ENCODE results near the gene RCBTB1.

RCBTB1 gene

DNA sequence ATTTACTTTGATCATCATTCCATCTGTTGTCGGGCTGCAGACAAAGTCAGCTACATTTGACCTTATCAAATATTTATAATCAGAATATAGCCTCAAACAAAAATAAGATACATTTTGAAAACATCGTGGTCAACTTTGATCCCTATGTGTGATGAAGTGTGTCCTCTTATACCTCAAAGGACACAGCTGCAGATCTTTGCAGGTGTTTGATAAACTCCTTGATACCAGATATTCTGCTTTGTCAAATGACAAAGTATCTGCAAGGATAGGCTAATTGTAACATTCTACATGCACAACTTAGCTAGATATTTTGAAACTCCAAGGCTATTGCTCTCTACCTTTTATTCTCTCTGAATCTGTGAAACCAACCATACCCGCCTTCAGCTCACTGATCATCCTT lies 45.6 kb downstream of the RCBTB1 start:
- TF ChIP-seq, protein P1, sequence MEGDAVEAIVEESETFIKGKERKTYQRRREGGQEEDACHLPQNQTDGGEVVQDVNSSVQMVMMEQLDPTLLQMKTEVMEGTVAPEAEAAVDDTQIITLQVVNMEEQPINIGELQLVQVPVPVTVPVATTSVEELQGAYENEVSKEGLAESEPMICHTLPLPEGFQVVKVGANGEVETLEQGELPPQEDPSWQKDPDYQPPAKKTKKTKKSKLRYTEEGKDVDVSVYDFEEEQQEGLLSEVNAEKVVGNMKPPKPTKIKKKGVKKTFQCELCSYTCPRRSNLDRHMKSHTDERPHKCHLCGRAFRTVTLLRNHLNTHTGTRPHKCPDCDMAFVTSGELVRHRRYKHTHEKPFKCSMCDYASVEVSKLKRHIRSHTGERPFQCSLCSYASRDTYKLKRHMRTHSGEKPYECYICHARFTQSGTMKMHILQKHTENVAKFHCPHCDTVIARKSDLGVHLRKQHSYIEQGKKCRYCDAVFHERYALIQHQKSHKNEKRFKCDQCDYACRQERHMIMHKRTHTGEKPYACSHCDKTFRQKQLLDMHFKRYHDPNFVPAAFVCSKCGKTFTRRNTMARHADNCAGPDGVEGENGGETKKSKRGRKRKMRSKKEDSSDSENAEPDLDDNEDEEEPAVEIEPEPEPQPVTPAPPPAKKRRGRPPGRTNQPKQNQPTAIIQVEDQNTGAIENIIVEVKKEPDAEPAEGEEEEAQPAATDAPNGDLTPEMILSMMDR (conservative IDR thresholded peaks at IDR 0.05; ENCODE audit: low read depth, low read length): no peak
- no peak for DNase-seq (ENCODE audit: low read depth)
- no peak overlapping the region for H3K4me3 ChIP-seq (ENCODE audit: low read length)

DNA sequence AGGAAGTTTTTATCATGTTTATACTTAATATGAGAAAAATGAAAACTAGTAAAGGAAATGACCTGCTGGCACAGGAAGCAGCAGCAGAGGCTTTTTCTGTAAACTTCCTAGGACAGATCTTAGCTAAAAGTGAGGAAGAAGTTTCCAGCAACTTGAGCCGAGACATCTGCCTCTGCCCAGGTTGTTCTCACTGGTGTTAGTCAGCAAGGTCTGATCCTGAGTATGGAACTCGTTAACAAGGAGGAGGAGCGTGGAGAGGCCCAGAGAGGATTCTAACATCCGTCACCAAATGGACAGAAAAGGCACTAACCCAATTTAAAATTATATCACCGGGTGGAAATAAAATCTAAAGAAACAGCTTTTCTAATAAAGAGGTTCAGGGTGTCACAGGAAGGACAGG lies 46.0 kb downstream of the RCBTB1 start:
- H3K4me3 ChIP-seq (ENCODE audit: low read length): no peak overlapping the region
- TF ChIP-seq, protein P1 (conservative IDR thresholded peaks at IDR 0.05; ENCODE audit: low read depth, low read length): no peak
- DNase-seq (ENCODE audit: low read depth): no peak

DNA sequence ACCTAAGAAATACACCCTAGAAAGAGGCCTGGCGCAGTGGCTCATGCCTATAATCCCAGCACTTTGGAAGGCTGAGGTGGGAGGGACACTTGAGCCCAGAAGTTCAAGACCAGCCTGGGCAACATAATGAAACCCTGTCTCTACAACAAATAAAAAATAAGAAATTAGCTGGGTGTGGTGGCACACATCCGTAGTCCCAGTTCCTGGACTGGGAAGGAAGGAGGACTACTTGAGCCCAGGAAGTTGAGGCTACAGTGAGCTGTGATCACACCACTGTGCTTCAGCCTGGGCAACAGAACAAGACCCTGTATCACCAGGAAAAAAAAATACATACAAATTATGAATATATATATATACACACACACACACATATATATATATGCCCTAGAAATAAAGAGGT lies 47.0 kb downstream of the RCBTB1 start:
- TF ChIP-seq, protein P1 (conservative IDR thresholded peaks at IDR 0.05; ENCODE audit: low read depth, low read length): no peak
- no peak overlapping the region for H3K4me3 ChIP-seq (ENCODE audit: low read length)
- no peak for DNase-seq (ENCODE audit: low read depth)

DNA sequence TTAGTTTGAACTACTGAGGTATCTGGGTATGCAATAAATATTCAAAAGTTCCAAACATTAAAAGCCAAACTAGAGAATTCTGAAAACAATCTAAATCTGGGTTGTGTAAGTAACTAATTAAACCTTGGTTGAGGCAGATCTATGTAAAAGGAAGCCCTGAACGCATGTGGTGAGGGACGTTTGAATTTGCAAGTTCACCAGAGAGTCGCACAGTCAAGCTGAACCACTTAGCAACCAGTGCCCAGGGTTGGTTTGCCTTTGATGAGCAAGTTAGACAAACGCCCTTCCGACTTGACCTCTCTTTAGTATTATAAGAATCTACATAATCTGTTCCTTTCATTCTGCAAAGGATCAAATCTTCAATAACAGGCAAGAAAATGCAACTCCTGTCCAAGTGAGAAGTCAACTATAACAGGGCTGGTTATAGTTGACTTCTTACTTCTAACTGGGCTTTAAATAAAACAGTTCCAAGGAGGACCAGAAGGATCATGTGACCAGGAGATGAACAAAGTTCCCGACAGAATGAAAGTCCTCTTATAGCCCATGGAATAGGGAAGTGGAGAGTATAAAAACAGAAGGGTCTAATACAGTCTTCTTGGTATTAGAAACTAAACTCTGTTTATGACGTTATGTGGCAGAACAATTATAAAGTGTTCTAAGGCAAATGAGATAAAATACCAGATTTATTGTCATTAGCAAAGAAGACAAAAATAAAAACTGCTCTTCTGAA lies 49.0 kb downstream of the RCBTB1 start:
- no peak for DNase-seq (ENCODE audit: low read depth)
- TF ChIP-seq, protein P1 (conservative IDR thresholded peaks at IDR 0.05; ENCODE audit: low read depth, low read length): no peak
- H3K4me3 ChIP-seq (ENCODE audit: low read length): no peak overlapping the region

DNA sequence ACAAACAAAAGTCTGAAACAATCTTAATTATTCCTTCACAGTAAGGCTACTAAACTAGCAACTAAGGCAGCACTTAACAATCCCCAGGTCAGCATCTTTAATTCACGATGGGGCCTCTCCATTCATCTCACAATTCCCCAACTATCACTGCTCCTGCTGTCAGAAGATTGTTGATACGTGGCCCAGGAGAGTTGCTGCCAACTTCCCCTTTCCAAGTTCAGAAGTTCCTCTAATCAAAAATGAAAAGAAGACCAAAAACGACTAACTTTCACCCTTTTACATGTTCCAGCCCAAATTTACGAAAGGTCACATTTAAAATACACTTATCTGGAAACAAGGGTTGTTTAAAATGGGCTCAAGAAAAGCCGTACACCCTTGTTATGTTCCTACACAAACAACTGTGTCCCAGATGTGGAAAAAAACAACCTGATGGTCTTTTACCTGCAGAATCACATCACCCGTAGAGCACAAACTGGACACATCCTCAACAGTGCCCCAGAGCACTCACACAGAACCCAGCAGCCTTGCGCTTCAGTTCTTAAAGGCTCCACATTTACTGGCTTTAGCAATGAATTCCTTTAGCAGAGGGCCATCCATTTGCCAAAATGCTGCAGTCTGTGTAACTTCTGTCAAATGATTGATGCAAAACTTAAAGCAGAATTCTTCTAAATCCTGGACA lies 51.6 kb downstream of the RCBTB1 start:
- DNase-seq (ENCODE audit: low read depth): no peak
- TF ChIP-seq, protein P1 (conservative IDR thresholded peaks at IDR 0.05; ENCODE audit: low read depth, low read length): no peak
- no peak overlapping the region for H3K4me3 ChIP-seq (ENCODE audit: low read length)

DNA sequence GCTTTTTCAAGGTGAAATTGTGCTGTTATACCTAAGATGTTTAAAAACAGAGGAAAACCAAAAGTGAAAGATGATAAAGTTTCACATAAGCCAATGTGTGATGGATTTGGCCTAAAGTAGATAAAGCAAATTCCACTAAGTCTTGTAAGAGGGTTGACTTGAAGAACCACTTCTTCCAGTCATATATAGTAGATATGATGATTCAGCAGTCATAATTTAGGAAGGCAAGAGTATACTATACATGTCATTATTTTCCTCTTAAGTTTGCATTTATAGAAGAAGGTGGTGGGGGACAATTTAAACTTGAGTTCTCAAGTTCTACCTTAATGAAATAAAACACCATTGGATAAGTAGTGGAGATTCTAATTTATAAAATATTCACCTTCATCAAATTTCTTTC lies 52.3 kb downstream of the RCBTB1 start:
- TF ChIP-seq, protein P1 (conservative IDR thresholded peaks at IDR 0.05; ENCODE audit: low read depth, low read length): no peak
- H3K4me3 ChIP-seq (ENCODE audit: low read length): no peak overlapping the region
- DNase-seq (ENCODE audit: low read depth): no peak

DNA sequence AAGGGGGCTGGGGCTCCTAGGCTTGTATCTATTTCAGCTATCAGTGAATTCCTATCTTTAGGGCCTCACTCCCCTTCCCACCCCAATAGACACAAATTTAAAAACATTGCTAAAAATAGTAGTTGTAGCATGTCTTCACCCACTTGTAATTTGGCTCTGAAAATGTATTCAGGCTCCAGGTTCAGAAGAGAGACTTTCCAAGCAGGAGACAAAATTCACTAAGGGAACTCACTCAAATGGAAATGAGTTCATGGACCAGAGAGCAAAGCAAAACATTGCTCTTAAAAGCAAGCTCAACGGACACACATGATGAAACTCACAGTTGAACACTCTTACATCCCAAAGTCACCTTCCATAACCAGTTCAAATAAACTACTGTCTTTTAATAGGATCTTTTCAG lies 52.8 kb downstream of the RCBTB1 start:
- TF ChIP-seq, protein P1 (conservative IDR thresholded peaks at IDR 0.05; ENCODE audit: low read depth, low read length): no peak
- DNase-seq (ENCODE audit: low read depth): no peak
- no peak overlapping the region for H3K4me3 ChIP-seq (ENCODE audit: low read length)

All from retinal pigment epithelial cell (primary cell).